Liver (tissue), 3 donors: ENCODE measurements around the gene FOXA2.

Source experiments
- EGR1 ChIP-seq, 2 donors: IDR thresholded peaks; 2 replicates each; pipeline ENCODE4 v1.6.1; 2016 to 2018; ENCODE audit warnings: antibody characterized with exemption in 2 of 2, low read depth in 2 of 2
- GABPA ChIP-seq, 2 donors: IDR thresholded peaks in 1 of 2; conservative IDR thresholded peaks in 1 of 2; 2 replicates each; pipeline ENCODE4 v1.6.1; 2016; ENCODE audit warnings: antibody characterized with exemption in 2 of 2, mild to moderate bottlenecking in 1 of 2, moderate library complexity in 1 of 2
- HNF4A ChIP-seq, 2 donors: conservative IDR thresholded peaks; 2 replicates each; pipeline ENCODE4 v1.6.1; 2016; ENCODE audit warnings: antibody characterized with exemption in 2 of 2, mild to moderate bottlenecking in 2 of 2
- HNF4G ChIP-seq: IDR thresholded peaks from 2 replicates; pipeline ENCODE4 v1.6.1; 2016; ENCODE audit warnings: antibody characterized with exemption
- JUND ChIP-seq, 2 donors: IDR thresholded peaks; 2 replicates each; pipeline ENCODE4 v1.6.1; 2016; ENCODE audit warnings: antibody characterized with exemption in 2 of 2
- NR2F2 ChIP-seq: IDR thresholded peaks from 2 replicates; pipeline ENCODE4 v1.6.1; 2016; ENCODE audit warnings: antibody characterized with exemption
- SP1 ChIP-seq: IDR thresholded peaks from 2 replicates; pipeline ENCODE4 v1.6.1; 2018; ENCODE audit warnings: antibody characterized with exemption, mild to moderate bottlenecking
- YY1 ChIP-seq: IDR thresholded peaks from 2 replicates; pipeline ENCODE4 v1.6.1; 2016; ENCODE audit warnings: antibody characterized with exemption, mild to moderate bottlenecking
- TF ChIP-seq, protein P1 (sequence below): fragments of 150-350 bp; IDR thresholded peaks from 2 replicates; pipeline ENCODE4 v1.5.1; 2017; ENCODE audit warnings: improper control_type of control experiment, low read depth, low read length; ENCODE audit not compliant: missing input control
- TF ChIP-seq, protein P2 (sequence below): IDR thresholded peaks from 2 replicates; pipeline ENCODE4 v1.6.1; 2016; ENCODE audit warnings: antibody characterized with exemption, mild to moderate bottlenecking
- TF ChIP-seq, protein P3 (sequence below): IDR thresholded peaks from 2 replicates; pipeline ENCODE4 v1.6.1; 2016; ENCODE audit warnings: antibody characterized with exemption
- TF ChIP-seq, protein P4 (sequence below): IDR thresholded peaks from 2 replicates; pipeline ENCODE4 v1.6.1; 2016; ENCODE audit warnings: antibody characterized with exemption
- TF ChIP-seq, protein P5 (sequence below): IDR thresholded peaks from 2 replicates; pipeline ENCODE4 v1.6.1; 2016; ENCODE audit warnings: antibody characterized with exemption
- donor health status: healthy.
- donor health status: healthy.

DNA sequence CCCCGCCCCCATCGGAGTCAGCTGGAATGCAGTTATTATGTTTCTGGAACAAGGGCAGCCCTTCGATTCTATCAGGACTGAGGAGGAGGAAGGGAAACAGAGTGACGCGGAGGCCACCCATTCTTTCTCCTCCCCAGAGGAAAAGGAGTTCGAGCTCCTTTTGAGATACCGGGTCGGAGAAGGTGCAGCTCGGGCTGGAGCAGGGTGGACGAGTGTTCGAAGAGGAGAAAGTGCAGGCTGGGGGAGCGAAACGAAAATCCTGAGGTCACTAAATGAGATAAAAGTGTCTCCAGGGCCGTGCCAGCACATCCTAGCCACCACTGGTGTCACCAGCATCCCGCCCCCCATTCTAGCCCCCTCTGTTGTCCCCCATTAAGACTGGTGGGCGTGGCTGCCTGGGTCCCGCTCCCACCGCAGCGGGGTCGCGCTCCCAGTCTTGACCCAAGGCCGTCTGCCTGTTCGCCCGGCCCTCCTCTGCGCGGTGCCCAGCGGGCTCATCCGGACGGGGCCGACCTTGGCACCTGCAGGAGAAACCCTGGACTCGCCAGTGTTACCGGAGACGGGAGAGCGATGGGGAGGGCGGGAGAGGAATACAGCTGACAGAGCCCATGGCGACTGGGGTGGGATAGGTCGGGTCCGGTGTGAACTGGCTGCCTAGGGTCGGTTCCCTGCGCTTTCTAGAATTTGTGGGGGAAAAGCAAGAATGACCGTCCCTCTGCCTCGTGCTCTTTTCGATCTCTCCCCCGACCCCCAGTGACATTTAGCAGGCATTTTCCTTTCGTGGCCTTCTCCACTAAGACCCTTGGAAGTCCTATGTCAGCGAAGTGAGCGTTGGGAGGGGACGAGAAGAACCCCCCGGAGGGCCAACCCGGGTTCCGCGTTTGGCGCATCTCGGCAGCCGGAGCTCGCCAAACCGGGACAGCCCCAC lies 16.2 kb downstream of the FOXA2 start:
- TF ChIP-seq, protein P1, sequence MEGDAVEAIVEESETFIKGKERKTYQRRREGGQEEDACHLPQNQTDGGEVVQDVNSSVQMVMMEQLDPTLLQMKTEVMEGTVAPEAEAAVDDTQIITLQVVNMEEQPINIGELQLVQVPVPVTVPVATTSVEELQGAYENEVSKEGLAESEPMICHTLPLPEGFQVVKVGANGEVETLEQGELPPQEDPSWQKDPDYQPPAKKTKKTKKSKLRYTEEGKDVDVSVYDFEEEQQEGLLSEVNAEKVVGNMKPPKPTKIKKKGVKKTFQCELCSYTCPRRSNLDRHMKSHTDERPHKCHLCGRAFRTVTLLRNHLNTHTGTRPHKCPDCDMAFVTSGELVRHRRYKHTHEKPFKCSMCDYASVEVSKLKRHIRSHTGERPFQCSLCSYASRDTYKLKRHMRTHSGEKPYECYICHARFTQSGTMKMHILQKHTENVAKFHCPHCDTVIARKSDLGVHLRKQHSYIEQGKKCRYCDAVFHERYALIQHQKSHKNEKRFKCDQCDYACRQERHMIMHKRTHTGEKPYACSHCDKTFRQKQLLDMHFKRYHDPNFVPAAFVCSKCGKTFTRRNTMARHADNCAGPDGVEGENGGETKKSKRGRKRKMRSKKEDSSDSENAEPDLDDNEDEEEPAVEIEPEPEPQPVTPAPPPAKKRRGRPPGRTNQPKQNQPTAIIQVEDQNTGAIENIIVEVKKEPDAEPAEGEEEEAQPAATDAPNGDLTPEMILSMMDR: no peak
- TF ChIP-seq SP1 (no peak), NR2F2 (no peak), YY1 (no peak), EGR1 (IDR thresholded peaks at IDR 0.05; ENCODE audit: low read depth in 2 of 2) (no peak), HNF4G (no peak), HNF4A (conservative IDR thresholded peaks at IDR 0.05) (no peak), GABPA (IDR thresholded peaks at IDR 0.05 in 1 of 2, conservative IDR thresholded peaks at IDR 0.05 in 1 of 2) (no peak), JUND (IDR thresholded peaks at IDR 0.05) (no peak)
- TF ChIP-seq, protein P2, sequence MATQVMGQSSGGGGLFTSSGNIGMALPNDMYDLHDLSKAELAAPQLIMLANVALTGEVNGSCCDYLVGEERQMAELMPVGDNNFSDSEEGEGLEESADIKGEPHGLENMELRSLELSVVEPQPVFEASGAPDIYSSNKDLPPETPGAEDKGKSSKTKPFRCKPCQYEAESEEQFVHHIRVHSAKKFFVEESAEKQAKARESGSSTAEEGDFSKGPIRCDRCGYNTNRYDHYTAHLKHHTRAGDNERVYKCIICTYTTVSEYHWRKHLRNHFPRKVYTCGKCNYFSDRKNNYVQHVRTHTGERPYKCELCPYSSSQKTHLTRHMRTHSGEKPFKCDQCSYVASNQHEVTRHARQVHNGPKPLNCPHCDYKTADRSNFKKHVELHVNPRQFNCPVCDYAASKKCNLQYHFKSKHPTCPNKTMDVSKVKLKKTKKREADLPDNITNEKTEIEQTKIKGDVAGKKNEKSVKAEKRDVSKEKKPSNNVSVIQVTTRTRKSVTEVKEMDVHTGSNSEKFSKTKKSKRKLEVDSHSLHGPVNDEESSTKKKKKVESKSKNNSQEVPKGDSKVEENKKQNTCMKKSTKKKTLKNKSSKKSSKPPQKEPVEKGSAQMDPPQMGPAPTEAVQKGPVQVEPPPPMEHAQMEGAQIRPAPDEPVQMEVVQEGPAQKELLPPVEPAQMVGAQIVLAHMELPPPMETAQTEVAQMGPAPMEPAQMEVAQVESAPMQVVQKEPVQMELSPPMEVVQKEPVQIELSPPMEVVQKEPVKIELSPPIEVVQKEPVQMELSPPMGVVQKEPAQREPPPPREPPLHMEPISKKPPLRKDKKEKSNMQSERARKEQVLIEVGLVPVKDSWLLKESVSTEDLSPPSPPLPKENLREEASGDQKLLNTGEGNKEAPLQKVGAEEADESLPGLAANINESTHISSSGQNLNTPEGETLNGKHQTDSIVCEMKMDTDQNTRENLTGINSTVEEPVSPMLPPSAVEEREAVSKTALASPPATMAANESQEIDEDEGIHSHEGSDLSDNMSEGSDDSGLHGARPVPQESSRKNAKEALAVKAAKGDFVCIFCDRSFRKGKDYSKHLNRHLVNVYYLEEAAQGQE: no peak
- TF ChIP-seq, protein P3, sequence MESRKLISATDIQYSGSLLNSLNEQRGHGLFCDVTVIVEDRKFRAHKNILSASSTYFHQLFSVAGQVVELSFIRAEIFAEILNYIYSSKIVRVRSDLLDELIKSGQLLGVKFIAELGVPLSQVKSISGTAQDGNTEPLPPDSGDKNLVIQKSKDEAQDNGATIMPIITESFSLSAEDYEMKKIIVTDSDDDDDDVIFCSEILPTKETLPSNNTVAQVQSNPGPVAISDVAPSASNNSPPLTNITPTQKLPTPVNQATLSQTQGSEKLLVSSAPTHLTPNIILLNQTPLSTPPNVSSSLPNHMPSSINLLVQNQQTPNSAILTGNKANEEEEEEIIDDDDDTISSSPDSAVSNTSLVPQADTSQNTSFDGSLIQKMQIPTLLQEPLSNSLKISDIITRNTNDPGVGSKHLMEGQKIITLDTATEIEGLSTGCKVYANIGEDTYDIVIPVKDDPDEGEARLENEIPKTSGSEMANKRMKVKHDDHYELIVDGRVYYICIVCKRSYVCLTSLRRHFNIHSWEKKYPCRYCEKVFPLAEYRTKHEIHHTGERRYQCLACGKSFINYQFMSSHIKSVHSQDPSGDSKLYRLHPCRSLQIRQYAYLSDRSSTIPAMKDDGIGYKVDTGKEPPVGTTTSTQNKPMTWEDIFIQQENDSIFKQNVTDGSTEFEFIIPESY: no peak
- TF ChIP-seq, protein P4, sequence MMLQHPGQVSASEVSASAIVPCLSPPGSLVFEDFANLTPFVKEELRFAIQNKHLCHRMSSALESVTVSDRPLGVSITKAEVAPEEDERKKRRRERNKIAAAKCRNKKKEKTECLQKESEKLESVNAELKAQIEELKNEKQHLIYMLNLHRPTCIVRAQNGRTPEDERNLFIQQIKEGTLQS: no peak
- TF ChIP-seq, protein P5, sequence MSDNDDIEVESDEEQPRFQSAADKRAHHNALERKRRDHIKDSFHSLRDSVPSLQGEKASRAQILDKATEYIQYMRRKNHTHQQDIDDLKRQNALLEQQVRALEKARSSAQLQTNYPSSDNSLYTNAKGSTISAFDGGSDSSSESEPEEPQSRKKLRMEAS: no peak
